ENCODE measurements around the gene PTPRM. TPM values are rescaled to one million over a fixed set of nuclear protein-coding genes. Genes with fewer than 3 reads are reported as not detected.

PTPRM gene
- total and polyA plus RNA-seq, 2 of the 8 experiments (the other 6 are each of a cell fraction or from before 2014, with no cell fraction given) = 4.1 to 7.0 TPM

GRCh38 chr18:8276406-8276805 lies 709.3 kb downstream of the PTPRM start:
- Histone ChIP-seq H3K79me1 (ENCODE audit: low read depth, low read length) (no peaks in the 10 kb centered on the region), H4K91ac (replicated peaks; ENCODE audit: insufficient read length, low read length) (no peak overlapping the region), H2AFZ (ENCODE audit: low read length) (no peak overlapping the region), H3K4me2 (ENCODE audit: insufficient read depth in 1 of 2, low read depth in 2 of 2, low read length in 2 of 2) (no peak overlapping the region), H4K8ac (ENCODE audit: extremely low read depth, insufficient read depth, low read length) (no peak overlapping the region), H4K20me1 (replicated peaks in 1 of 2; ENCODE audit: control insufficient read depth in 1 of 2, insufficient read depth in 2 of 2, low read length in 2 of 2) (no peaks in the 10 kb centered on the region), H2BK5ac (ENCODE audit: low read depth, low read length) (no peak overlapping the region), H2AK5ac (ENCODE audit: low read depth, low read length) (0 out of 2 replicates have a peak overlapping the region, but pooled peaks have one; percentile 40), H3K36me3 (ENCODE audit: control insufficient read depth in 2 of 4, insufficient read depth in 4 of 4, low read length in 3 of 4) (no peaks in the 10 kb centered on the region), H2BK15ac (ENCODE audit: low read length) (no peak overlapping the region), H3K18ac (ENCODE audit: extremely low read depth, low read length) (no peak overlapping the region), H3K27ac (ENCODE audit: low read depth, low read length) (no peak overlapping the region), H3K14ac (ENCODE audit: insufficient read length) (no peak overlapping the region), H4K5ac (ENCODE audit: insufficient read length, low read depth, low read length) (no peak overlapping the region), H3K9ac (replicated peaks in 1 of 4; ENCODE audit: extremely low read depth in 1 of 4, low read depth in 3 of 4, low read length in 3 of 4) (no peak overlapping the region), H3K4me1 (replicated peaks in 1 of 4; ENCODE audit: control insufficient read depth in 3 of 4, insufficient read depth in 4 of 4, low read length in 3 of 4) (no peaks in the 10 kb centered on the region; a peak in 1 of 7 replicates), H3K4ac (replicated peaks; ENCODE audit: insufficient read length, low read depth, low read length) (no peak overlapping the region), H3K4me3 (ENCODE audit: extremely low read depth in 1 of 4, insufficient read depth in 2 of 4, low read depth in 3 of 4, low read length in 4 of 4) (no peak overlapping the region), H3K23ac (ENCODE audit: insufficient read length) (no peak overlapping the region), H3K9me3 (ENCODE audit: insufficient read depth in 2 of 2, low read depth in 1 of 2, low read length in 1 of 2) (no peaks in the 10 kb centered on the region), H2BK20ac (ENCODE audit: low read length) (no peak overlapping the region), H3K27me3 (replicated peaks in 1 of 4; ENCODE audit: control insufficient read depth in 3 of 4, extremely low read depth in 1 of 4, insufficient read depth in 3 of 4, low read length in 3 of 4) (no peaks in the 10 kb centered on the region), H3K56ac (replicated peaks; ENCODE audit: insufficient read length, low read depth, low read length) (no peak overlapping the region), H2BK120ac (replicated peaks; ENCODE audit: low read depth, low read length) (no peak overlapping the region), H3K23me2 (ENCODE audit: low read depth, low read length) (no peaks in the 10 kb centered on the region; the same call in 1 of the 2 replicates), H2BK12ac (ENCODE audit: low read depth, low read length) (no peak overlapping the region), H3K79me2 (ENCODE audit: control insufficient read depth in 1 of 2, insufficient read depth in 2 of 2, low read length in 2 of 2) (no peaks in the 10 kb centered on the region)
- no peak for FAIRE-seq
- POLR2A ChIA-PET (ENCODE audit: partially characterized antibody) = no interaction called here
- no peak for DNase-seq (ENCODE audit: low read depth in 1 of 2, low spot score in 2 of 2)
- CTCF ChIA-PET (ENCODE audit: partially characterized antibody) = no interaction called here
- 91% methylated on average over 3 of the region's 3 CpGs; no CpG with 5 or more reads in 1 of the 2 experiments for WGBS, 2 experiments (ENCODE audit: extremely low coverage in 1 of 2, insufficient coverage in 1 of 2, insufficient read length in 1 of 2, insufficient replicate concordance in 2 of 2, low coverage in 1 of 2, low lambda C conversion rate in 2 of 2, missing lambda C conversion rate in 1 of 2)
- TF ChIP-seq SIRT6 (IDR thresholded peaks at IDR 0.05; ENCODE audit: low read length) (no peak), E2F6 (IDR thresholded peaks at IDR 0.05) (no peak), RXRA (IDR thresholded peaks at IDR 0.05; ENCODE audit: insufficient read depth, low read depth, low read length) (no peak), SP2 (IDR thresholded peaks at IDR 0.05; ENCODE audit: low read length) (no peak), YY1 (IDR thresholded peaks at IDR 0.05; ENCODE audit: low read depth, low read length) (no peak), EZH2 (IDR thresholded peaks at IDR 0.05; ENCODE audit: low read depth, low read length, severe bottlenecking) (no peak), POLR2AphosphoS5 (IDR thresholded peaks at IDR 0.05; ENCODE audit: low read depth, low read length) (no peak), RAD21 (IDR thresholded peaks at IDR 0.05 in 1 of 2, conservative IDR thresholded peaks at IDR 0.05 in 1 of 2; ENCODE audit: low read depth in 2 of 2, low read length in 2 of 2) (no peak), JUND (IDR thresholded peaks at IDR 0.05; ENCODE audit: low read length) (no peak), BACH1 (IDR thresholded peaks at IDR 0.05; ENCODE audit: low read length) (no peak), KDM5A (IDR thresholded peaks at IDR 0.05; ENCODE audit: low read length) (no peak), HDAC2 (IDR thresholded peaks at IDR 0.05; ENCODE audit: borderline replicate concordance in 1 of 2, low read depth in 2 of 2, low read length in 2 of 2) (no peak), PHF8 (conservative IDR thresholded peaks at IDR 0.05; ENCODE audit: low read depth, low read length) (no peak), SIN3A (conservative IDR thresholded peaks at IDR 0.05 in 1 of 2, IDR thresholded peaks at IDR 0.05 in 1 of 2; ENCODE audit: low read depth in 1 of 2, low read length in 2 of 2) (no peak)
